Left kidney (tissue), 2 donors: ENCODE results near the gene IL3. TPM values are rescaled to one million over a fixed set of nuclear protein-coding genes. Genes with fewer than 3 reads are reported as not detected.

Experiments used
- DNase-seq: peaks from one replicate; pipeline ENCODE4 v3.0.0-alpha.2; 2013
- polyA plus RNA-seq: library from polyadenylated mRNA; unstranded; fragments of 120-200 nt; gene quantifications from one replicate; pipeline ENCODE4 v1.2.1, GENCODE V29; 2013; ENCODE audit not compliant: insufficient read length

IL3 gene
- polyA plus RNA-seq, 1 donor, result not detected

- no peak for DNase-seq
These were observed 3.6 kb upstream of the IL3 start for GRCh38 chr5:132056610-132057497.

GRCh38 chr5:132057498-132058255 is 2.8 kb upstream of the IL3 start:
- no peak for DNase-seq

GRCh38 chr5:132058646-132059042 is 1.8 kb upstream of the IL3 start:
- DNase-seq, result no peak

GRCh38 chr5:132059043-132059695 is 1.3 kb upstream of the IL3 start:
- no peak for DNase-seq

GRCh38 chr5:132059696-132060500 is 557 bp upstream of the IL3 start:
- DNase-seq, result no peak

GRCh38 chr5:132063090-132063911 is 2.8 kb downstream of the IL3 start:
- peak; percentile 10 for DNase-seq

- no peak for DNase-seq
These were observed 3.7 kb downstream of the IL3 start for GRCh38 chr5:132064140-132064539.

GRCh38 chr5:132064738-132065331 is 4.4 kb downstream of the IL3 start:
- DNase-seq, result peak; percentile 43

- peak; percentile 33 for DNase-seq
These were observed 5.0 kb downstream of the IL3 start for GRCh38 chr5:132065351-132065937.

- no peak for DNase-seq
These were observed 5.7 kb downstream of the IL3 start for GRCh38 chr5:132065951-132066701.

- DNase-seq, result no peak
These were observed 6.4 kb downstream of the IL3 start for GRCh38 chr5:132066871-132067270.

- DNase-seq, result no peak
These were observed 7.0 kb downstream of the IL3 start for GRCh38 chr5:132067451-132067850.

GRCh38 chr5:132067941-132068808 is 7.7 kb downstream of the IL3 start:
- DNase-seq, result no peak

- DNase-seq, result no peak
These were observed 9.1 kb downstream of the IL3 start for GRCh38 chr5:132069561-132069960.

- DNase-seq, result no peak
These were observed 9.5 kb downstream of the IL3 start for GRCh38 chr5:132069994-132070393.

GRCh38 chr5:132070460-132071337 is 10.2 kb downstream of the IL3 start:
- no peak for DNase-seq

GRCh38 chr5:132071338-132071707 is 10.9 kb downstream of the IL3 start:
- no peak for DNase-seq
